Measurements from ENCODE around the gene CFAP46.
"Not testable (repeated sequence)": the region's sequence is repeated elsewhere in the genome, so short reads cannot be mapped to it uniquely, and the experiment has no call there.

Gene CFAP46

DNA sequence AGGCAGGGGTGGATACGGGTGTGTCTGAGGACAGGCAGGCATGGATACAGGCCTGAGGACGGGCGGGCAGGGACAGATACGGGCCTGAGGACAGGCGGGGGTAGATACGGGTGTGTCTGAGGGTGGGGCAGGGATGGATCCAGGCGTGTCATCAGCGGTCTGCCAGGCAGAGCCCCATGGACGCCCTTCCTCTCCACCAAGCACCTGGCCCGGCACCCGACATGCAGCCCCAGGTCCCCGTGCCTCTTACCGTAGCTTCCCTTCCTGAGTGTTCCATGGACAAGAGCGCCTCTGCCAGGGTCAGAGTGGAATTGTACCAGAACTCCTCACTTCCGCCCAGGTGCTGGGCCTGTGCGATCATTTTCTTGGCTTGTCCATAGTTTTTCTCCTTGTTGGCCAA is 81.8 kb downstream of the CFAP46 start:
- DNase-seq = no peak

DNA sequence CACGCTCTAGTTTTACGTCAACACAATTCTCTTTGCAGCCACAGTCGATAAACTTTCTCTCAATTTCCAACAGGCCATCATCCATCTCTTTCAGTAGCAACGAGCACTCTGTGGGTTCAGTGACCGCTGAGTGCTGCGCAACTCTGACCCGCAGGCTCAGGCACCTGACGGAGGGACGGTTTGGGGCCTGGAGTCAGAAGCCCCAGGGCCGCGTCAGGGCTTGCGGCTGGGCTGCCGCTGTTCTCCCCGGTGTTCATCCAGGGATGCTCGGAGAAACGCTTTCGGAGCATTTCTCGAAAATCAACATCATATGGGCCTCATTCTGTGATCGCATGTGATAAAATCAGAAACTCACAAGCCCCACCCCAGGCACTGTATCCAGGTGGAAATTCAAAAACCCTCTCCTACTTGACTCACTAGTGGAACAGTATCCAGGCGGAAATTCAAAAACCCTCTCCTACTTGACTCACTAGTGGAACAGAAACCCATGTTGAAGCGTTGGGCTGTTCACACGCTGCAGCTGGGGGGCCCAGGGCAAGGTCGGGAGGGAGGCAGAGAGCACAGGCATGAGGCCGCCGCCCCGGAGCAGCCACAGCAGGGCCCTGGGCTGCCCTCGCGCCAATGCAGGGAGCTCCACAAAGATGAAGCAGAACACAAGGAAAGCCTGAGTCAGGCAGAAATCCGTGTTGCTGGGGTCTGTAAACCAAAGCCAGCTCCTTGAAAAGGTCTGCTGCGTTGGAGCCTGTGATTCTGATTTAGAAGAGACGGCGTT is 83.1 kb downstream of the CFAP46 start:
- no peak for DNase-seq

DNA sequence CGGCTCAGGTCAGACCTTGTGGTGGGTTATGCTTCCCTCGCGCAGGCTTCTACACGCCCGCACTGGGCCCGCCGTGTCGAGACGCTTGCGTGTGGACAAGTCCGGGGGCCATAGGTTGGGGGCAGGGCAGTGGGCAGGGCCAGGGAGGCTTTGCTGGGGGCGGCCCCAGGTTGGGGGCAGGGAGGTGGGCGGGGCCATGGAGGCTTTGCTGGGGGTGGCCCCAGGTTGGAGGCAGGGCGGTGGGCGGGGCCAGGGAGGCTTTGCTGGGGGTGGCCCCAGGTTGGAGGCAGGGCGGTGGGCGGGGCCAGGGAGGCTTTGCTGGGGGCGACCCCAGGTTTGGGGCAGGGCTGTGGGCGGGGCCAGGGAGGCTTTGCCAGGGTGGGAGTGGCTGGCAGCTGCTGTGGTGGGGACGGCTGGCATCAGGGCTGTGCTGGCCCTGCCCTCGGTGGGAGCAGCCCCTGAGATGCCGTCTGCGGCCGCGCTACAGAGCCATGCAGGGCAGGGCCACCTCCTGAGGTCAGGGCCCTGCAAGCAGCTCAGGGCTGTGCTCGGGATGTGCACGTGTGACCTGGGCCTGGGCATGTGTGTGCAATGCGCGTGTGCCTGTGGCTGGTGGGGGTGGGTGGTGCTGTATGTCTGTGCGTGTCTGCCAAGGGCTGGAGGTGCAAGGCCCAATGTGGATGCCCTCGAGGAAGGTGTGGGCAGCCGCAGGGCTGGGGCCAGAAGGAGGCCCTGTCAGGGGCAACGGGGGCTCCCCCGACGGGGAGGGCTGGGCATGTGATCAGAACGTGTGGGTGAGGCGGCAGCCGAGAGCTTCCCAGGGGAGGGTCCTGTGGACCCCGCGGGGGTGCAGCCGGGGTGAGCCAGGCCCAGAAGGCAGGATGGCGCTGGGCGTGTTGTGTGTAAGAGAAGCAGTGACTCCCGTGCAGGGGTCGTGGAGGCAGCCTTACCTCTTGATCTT is 84.0 kb downstream of the CFAP46 start:
- no peak for DNase-seq

DNA sequence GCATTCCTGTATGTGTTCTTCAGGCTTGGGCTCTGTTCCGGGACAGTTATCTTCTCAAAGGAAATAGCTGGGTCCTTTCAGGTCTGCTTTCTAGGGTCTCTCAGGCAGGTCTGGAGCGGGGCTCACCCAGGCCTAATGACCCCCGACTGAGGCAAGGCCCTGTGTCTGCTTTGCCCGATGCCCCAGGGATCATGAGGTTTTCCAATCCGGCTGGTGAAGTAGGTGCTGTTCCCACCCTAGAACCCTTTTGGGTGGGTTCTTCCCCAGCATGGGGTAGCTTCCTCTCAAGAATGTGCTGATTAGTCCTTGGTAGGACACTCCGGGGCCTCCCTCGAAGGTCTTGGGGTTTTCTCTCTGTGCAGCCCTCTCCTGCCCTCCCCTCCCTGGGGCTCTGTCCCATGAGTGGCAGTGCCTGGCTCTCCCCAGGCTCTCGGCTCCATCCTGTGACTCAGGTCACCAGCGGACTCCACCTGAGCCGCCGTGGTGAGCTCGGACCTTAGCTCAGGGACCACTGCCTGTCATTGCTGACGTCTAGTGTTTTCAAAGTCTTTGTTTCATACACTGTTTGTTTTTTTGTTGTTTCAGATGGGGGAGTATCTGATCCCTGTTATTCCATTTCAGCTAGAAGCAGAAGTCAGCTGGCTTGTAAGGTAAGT is 85.4 kb downstream of the CFAP46 start:
- DNase-seq = no peak

DNA sequence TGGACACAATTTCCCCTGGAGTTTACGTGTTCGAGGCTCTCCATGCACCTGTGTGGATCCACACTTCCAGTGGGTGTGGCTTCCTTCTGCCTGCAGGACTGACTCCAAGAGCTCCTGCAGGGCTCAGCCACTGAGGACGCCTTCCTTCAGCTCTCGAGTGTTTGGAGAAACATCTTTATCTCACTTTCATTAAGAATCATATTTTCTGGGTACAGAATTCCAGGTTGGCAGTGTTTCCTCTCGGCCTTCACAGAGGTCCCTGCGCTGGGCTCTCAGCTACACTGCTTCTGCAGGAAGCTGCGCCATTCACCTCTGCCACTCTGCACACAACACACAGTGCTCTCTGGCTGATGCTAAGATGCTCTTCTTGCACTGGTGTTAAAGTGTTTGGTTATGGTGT is 86.5 kb downstream of the CFAP46 start:
- no peak for DNase-seq

DNA sequence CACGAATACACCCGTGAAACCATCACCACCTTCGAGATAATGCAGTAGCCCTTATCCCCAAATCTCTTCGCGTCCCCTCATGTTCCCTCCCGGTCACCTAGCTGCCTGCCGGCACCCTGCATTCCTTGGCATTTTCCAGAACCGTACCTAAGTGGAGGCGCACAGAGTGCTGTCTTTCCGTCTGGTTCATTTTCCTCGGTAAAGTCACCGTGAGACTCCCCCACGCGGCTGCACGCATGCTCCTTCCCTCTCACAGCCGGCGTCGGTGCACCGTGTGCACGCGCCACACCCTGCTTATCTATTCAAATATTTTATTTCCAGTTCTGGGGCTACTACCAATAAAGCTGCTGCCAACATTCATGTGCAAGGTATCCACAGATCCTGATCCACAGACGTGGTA is 90.9 kb downstream of the CFAP46 start:
- DNase-seq = no peak

DNA sequence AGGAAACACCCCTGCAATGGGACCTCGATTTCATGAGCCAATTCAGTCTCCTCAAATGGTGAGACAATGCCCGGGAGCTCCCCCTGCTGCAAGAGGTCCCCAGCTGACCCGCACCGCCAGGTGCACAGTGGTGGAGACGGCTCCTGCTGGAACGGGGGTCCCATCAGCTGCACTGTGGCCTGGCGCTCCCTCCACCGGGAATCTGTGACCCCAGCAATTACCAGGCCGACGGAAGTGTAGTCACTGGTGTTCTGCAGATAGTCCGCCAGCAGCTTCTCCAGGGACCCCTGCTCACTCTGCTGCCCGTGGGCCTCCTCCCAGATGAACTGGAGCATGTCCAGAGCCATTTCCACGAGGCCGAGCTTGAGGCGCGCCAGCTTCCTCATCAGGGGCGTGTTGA is 91.5 kb downstream of the CFAP46 start:
- DNase-seq = no peak

DNA sequence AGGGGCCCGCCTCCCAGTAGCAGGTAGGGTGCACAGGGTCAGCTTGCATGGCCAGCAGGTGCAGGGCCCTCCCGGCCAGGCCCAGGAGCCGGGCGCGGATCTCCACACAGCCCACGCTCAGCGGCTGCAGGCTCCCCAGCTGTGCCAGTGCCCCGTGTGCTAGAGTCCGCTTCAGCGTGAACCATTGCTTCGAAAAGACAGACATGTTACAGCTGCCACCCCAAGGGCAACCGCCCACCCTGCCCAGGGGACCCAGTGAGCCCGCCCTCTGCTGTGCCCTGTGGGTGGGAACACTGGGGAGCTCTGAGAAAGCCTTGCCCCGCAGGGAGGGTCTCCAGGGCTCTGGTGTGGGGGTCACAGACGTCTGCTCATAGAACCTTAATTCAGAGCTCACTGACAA is 92.1 kb downstream of the CFAP46 start:
- DNase-seq = no peak

DNA sequence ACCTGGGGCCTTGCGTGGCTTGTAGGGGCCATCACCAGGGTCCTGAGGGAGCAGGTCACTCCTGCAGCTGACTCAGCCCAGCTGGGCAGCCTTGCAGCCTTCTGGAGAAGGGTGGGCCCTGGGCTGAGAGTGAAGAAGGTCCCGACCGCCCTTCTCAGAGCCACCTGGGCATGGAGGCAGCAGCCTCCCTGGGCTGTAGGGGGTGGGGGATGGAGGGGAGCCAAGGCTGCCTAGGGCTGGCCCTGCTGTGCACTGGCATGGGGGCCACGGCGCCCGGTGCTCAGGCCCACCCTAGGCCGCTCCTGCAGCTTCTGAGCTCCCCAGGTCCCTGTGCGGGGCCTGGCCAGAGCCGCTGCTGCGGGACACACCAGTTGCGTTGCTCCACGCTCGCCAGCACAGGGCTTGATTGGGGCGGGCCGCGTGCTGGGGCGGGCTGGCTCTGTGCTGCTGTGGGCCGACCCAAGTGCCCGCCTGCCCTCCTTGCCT is 92.8 kb downstream of the CFAP46 start:
- no peak for DNase-seq

DNA sequence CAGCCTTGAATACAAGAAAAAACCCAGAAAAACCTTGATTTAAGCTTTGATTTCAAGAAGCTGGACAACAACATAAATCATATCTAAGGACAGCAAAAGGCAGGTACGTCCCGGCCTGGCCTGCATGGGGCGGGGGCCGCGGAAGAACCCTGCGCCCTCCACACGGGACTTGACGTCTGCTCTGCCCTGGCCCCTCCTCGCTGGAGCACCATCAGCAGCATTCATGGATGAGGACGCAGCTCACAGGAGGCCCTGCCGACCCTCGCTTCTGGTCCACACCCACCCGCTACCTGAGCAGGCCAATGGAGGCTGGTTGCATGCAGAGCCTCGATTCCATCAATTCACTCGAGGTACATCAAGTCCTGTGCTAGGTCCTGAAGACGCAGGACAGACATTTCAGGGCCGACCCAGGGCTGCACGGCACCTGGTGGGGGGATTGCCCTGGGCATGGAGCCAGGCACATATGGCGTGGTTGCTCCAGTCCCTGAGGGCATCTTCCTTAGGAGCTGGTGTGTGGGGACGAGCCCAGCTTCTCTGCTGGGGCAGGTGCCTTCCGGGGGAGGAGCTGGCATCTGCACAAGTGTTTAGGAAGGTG is 93.3 kb downstream of the CFAP46 start:
- no peak for DNase-seq

DNA sequence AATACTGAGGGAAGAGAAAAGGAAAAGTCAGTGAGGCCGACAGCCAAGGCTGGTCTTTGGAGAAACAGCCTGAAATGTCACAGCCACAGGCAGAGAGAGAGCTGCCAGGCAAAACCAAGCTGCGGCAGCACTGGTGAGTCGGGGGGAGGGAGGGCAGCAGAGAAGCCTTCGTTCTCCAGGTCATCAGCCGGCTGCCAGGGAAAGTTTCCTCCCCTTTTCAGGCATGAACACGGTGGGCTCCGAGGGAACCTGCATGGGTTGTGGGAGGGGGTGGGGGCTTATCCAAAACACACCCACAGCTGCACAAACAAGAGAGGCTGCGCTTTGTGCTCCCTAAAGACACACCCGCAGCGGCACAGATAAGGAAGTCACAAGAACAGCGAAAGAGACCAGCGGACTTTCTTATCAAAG is 94.1 kb downstream of the CFAP46 start:
- no peak for DNase-seq

DNA sequence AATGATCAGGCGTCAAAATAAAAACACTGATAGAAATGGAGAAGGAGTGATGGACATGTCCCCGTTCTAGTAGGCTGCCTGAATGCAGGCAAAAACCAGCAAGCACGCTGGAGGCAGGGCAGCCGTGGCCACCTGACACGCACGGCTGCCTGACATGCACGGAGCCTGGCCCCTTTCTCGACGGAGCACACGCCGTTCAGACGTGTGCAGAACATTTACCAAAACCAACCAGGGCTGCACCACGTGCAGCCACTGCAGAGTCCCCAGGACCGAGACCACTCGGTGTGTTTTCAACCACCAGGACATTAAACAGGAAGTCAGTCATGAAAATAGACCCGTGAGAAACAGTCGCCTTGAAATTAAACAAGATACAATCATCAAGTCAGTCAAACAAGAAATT is 94.5 kb downstream of the CFAP46 start:
- DNase-seq = no peak

DNA sequence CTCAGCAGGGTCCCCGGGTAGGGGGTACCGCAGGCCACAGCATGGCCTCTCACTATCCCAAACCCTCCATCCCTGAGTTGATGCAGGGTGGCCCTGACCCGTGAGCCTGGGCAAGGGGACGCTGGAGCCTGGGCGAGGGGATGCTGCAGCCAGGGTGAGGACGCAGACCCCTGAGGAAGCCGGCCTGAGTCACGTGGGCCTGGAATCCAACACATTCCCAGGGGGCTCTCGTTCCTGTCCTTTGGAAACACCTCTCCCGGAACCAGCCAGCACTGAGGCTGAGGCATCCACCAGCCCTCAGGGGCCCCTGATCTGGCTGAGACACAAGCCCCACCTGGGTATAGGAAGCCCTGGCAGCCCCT is 95.0 kb downstream of the CFAP46 start:
- no peak for DNase-seq

DNA sequence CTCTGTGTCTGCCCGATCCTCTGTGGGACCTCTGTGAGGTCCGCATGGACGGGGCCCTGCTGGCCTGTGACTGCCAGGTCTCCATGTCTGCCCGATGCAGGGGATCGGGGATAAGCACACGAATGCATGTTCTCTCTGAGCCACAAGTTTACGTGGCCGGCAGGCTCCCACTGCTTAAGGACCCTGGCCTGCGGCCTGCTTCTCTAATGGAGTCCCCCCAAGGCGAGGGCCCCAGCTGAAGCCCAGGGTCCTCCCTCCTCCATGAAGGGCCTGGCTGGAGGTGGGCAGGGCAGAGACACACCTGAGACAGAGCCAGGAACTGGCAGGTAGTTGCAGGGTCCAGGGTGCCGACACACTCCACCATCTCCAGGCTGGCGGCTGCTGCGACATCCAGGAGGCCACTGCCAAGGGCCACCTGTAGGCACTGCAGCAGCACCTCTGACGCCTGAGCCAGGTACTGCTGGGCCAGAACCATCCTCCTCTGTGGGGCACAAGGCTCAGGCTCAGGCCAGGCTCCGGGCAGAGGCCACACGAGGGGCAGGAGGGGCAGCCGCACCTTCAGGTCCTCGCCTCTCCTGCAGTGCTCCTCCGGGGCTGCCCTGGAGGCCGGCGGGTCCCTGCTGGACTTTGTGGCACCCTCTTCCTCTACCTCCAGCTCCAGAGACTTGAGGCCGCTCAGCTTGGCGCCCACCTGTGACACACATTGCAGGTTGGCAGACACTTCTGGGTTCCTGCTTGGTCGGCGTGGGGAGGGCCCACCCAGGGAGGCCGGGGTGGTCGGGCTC is 95.5 kb downstream of the CFAP46 start:
- DNase-seq = no peak

DNA sequence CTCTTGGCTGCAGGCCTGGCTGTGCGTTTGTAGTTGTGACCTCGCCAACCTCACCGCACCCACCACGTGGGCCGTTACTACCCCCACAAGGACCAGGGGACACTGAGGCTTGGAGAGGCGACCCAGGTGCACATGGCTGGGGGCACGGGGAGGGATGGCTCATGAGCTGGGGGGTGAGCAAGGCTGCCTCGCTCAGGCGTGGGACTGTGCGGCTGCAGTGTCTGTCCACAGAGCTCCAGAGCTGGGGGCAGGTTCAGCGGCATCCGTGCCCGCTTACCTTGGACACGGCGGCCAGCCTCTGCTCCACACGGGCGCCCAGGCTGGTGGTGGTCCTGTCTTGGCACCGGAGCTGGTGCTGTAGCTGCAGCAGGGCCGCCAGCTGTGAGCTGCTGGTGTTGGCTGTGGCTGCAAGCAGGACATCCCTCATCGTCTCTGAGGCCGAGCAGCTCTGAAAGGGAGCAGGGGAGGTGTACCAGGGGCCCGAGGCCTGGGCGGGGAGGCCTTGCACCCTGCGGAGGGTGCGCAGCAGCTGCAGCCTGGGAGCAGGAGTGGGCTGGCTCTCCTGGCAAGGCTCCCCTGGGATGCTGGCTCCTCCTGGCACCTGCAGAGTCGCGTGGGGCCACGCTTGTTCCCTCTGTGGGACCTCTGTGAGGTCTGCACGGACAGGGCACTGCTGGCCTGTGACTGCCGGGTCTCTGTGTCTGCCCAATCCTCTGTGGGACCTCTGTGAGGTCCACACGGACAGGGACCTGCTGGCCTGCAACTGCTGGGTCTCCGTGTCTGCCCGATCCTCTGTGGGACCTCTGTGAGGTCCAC is 96.4 kb downstream of the CFAP46 start:
- no peak for DNase-seq

DNA sequence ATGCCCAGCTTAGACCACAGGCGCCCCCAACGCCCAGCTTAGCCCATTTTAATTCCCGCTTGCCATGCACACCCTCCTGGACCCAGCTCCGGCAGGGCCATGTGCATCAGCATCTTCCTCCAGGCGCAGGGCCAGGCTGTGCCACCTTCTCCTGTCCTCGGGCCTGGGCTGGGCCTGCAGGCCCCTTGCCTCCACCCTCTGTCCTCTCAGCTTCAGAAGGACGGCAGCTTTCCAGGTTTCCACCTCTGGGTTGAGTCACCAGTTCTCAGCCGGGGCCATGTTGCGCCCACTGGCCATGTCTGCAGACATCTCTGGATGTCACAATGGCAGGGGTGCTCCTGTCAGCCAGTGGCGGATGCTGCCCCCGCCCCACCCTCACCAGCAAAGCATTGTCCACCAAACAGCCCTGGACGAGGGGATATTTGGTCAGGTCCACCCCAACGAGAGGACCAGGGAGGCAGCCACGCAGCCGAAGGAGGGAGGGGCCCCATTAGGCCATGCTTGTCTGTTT is 97.3 kb downstream of the CFAP46 start:
- no peak for DNase-seq

DNA sequence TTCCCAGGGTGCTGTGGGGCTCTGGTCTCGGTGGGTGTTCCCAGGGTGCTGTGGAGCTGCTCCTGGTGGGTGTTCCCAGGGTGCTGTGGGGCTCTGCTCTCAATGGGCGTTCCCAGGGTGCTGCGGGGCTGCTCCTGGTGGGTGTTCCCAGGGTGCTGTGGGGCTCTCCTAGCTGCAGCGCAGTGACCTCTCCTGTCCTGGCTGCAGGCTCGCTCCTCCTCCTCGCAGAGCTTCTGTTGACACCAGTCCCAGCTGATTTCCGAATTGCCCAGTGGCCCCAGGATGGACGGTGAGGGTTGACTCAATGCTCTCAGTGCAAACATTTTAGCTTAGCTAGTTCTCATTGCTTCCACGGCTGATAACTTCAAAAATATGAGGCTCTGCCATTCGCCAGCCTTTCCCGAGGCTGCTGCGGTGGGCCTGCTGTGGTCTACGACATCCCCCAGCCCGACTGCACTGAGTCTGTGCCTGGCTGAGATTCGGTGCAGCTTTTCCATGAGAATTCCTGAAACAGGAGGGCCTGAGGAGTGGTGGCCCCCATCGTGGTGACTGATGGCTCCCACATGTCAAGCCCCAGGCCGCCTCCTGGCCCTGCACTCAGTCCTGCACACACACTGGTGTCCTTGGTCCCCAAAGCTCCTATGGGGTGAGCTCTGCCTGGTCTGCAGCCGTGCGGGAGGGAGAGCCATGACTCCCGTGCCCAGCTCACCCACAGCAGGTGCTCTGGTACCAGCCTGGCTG is 98.1 kb downstream of the CFAP46 start:
- DNase-seq = no peak

DNA sequence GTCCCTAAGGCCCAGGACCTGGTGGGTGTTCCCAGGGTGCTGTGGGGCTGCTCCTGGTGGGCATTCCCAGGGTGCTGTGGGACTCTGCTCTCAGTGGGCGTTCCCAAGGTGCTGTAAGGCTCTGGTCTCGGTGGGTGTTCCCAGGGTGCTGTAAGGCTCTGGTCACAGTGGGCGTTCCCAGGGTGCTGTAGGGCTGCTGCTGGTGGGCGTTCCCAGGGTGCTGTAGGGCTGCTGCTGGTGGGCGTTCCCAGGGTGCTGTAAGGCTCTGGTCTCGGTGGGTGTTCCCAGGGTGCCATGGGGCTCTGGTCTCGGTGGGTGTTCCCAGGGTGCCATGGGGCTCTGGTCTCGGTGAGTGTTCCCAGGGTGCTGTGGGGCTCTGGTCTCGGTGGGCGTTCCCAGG is 99.1 kb downstream of the CFAP46 start:
- DNase-seq = not testable (repeated sequence)

DNA sequence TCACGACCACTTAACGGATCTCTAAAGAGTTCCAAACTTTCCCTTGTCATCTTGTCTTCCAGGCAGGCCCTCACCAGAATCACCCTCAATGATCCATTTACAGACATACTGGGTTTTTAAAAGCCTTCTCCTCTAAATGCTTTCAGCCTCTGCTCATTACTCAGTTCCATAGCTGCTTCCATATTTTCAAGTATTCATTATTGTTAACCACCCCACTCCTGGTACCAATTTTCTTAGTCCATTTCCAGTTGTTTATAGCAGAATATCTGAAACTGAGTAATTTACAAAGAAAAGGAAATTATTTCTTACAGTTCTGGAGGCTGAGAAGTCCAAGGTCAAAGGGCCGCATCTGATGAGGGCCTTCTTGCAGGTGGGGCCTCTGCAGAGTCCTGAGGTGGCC is 100.0 kb downstream of the CFAP46 start:
- DNase-seq = no peak

DNA sequence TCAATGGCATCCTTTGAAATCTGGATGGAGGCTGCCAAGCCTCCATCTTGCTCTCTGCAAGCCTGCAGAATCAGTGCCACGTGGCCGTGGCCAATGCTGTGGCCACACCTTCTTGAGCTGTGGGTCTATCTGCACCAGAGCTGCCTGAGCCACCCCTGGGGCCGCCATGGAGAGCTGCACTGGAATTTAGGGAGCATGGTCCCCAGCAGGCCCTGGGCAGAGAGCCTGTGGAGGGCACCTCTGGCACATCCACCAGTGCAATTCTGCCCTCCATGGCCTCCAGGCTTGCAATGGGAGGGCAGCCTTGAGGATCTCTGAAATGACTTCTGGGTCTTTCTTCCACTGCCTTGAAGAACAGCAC is 100.8 kb downstream of the CFAP46 start:
- no peak for DNase-seq

All from NCI-H2107 (cell line).